HCT116 (cell line): ENCODE results near the gene PAPOLG. TPM values are rescaled to one million over a fixed set of nuclear protein-coding genes. Genes with fewer than 3 reads are reported as not detected.

ENCODE experiments used
- ATAC-seq: fragments of 200-7000 bp; cut with Tn5 transposase; 2 replicates; pipeline ENCODE4 v1.9.1; 2020; ENCODE audit warnings: mild to moderate bottlenecking, moderate library complexity
- BruUV-seq: library from RNA; stranded (reverse); fragments of 400-500 nt; replicated peaks from 2 replicates; lab custom pipeline; 2021; lab: Mats Ljungman, UMichigan
- CTCF ChIA-PET: fragments of 300-600 bp; sonication (Branson Sonifier 250); formaldehyde crosslinking; loops from one replicate; lab custom pipeline; 2021; ENCODE audit warnings: antibody characterized with exemption; lab: Charles Lee
- POLR2A ChIA-PET: fragments of 300-600, 350-600 bp; sonication (Branson Sonifier 250); formaldehyde crosslinking; loops from one replicate; lab custom pipeline; 2021; ENCODE audit warnings: antibody characterized with exemption; lab: Charles Lee
- RAD21 ChIA-PET, 2 experiments: fragments of 300-600 bp; sonication (Branson Sonifier 250); formaldehyde crosslinking; loops; one replicate each; lab custom pipeline; 2023; ENCODE audit warnings: low total read pairs in 2 of 2; ENCODE audit not compliant: uncharacterized antibody in 2 of 2, unreplicated experiment in 2 of 2, low non-redundant PET in 1 of 2; lab: Charles Lee
- DNase-seq: peaks from one replicate; pipeline ENCODE4 v3.0.0-alpha.2; 2010; ENCODE audit warnings: low read depth, low spot score
- H2AFZ ChIP-seq: fragments of 200-600 bp; shearing (Covaris generic), sonication (generic); 2 replicates; pipeline ENCODE4 v1.6.1; 2017; ENCODE audit warnings: low read depth, mixed run types, mixed read lengths, antibody characterized with exemption, low read length; ENCODE audit not compliant: poor library complexity, severe bottlenecking
- H3K27ac ChIP-seq: 2 replicates; pipeline ENCODE4 v1.5.1; 2012; ENCODE audit warnings: low read depth, low read length
- H3K27me3 ChIP-seq: fragments of 200-600 bp; sonication (generic); 2 replicates; pipeline ENCODE4 v1.6.1; 2016; ENCODE audit warnings: mixed run types, low read length, mixed read lengths; ENCODE audit not compliant: insufficient read depth
- H3K36me3 ChIP-seq, 2 experiments: fragments of 200-500 bp in 1 of 2; fragments of 200-600 bp in 1 of 2; sonication (Bioruptor generic) in 1 of 2; sonication (generic) in 1 of 2; 2 replicates each; pipeline versions ENCODE4 v1.5.1 to v1.6.1; 2014 to 2016; ENCODE audit warnings: low read length in 2 of 2, inconsistent platforms in 1 of 2, mixed read lengths in 1 of 2, mixed run types in 1 of 2; ENCODE audit not compliant: insufficient read depth in 2 of 2, control insufficient read depth in 1 of 2
- H3K4me1 ChIP-seq, 2 experiments: fragments of 200-600 bp in 1 of 2; sonication (generic) in 1 of 2; 2 replicates each; pipeline versions ENCODE4 v1.5.1 to v1.6.1; 2012 to 2017; ENCODE audit warnings: low read length in 2 of 2, inconsistent platforms in 1 of 2, mild to moderate bottlenecking in 1 of 2, mixed read lengths in 1 of 2, mixed run types in 1 of 2, moderate library complexity in 1 of 2; ENCODE audit not compliant: insufficient read depth in 2 of 2, control insufficient read depth in 1 of 2
- H3K4me2 ChIP-seq: fragments of 200-600 bp; sonication (generic); 2 replicates; pipeline ENCODE4 v1.6.1; 2017; ENCODE audit warnings: mixed run types, low read length, mixed read lengths
- H3K4me3 ChIP-seq, 2 experiments: fragments of 200-600 bp in 1 of 2; sonication (generic) in 1 of 2; replicated peaks in 1 of 2; 2 replicates each; pipeline ENCODE4 v1.5.1; 2011 to 2016; ENCODE audit warnings: low read length in 2 of 2, control low read depth in 1 of 2, low read depth in 1 of 2, mild to moderate bottlenecking in 1 of 2, mixed read lengths in 1 of 2, mixed run types in 1 of 2
- H3K79me2 ChIP-seq: fragments of 200-600 bp; sonication (generic); 2 replicates; pipeline ENCODE4 v1.6.1; 2017; ENCODE audit warnings: mild to moderate bottlenecking, mixed run types, low read length, moderate library complexity, mixed read lengths; ENCODE audit not compliant: insufficient read depth
- H3K9ac ChIP-seq: fragments of 200-600 bp; sonication (generic); 2 replicates; pipeline ENCODE4 v1.6.1; 2016; ENCODE audit warnings: low read length, mixed read lengths
- H3K9me2 ChIP-seq: fragments of 200-600 bp; sonication (generic), shearing (Covaris generic); 2 replicates; pipeline ENCODE4 v1.6.1; 2017; ENCODE audit warnings: mixed run types, mild to moderate bottlenecking, moderate library complexity; ENCODE audit not compliant: insufficient read depth
- H3K9me3 ChIP-seq, 2 experiments: fragments of 200-500 bp in 1 of 2; fragments of 200-600 bp in 1 of 2; sonication (Bioruptor generic) in 1 of 2; sonication (generic) in 1 of 2; 2 replicates each; pipeline ENCODE4 v1.6.1; 2014 to 2017; ENCODE audit warnings: low read length in 2 of 2, mixed read lengths in 2 of 2, inconsistent platforms in 1 of 2, low read depth in 1 of 2, mild to moderate bottlenecking in 1 of 2, mixed run types in 1 of 2, moderate library complexity in 1 of 2; ENCODE audit not compliant: control insufficient read depth in 1 of 2, insufficient read depth in 1 of 2
- H4K20me1 ChIP-seq: fragments of 200-600 bp; sonication (generic), shearing (Covaris generic); 2 replicates; pipeline ENCODE4 v1.6.1; 2017; ENCODE audit warnings: mixed run types, mild to moderate bottlenecking, moderate library complexity; ENCODE audit not compliant: insufficient read depth
- CEBPB ChIP-seq: IDR thresholded peaks from 2 replicates; pipeline ENCODE4 v1.6.1; 2012; ENCODE audit warnings: low read depth
- ELF1 ChIP-seq: IDR thresholded peaks from 2 replicates; pipeline ENCODE4 v1.6.1; 2012; ENCODE audit warnings: low read depth, borderline replicate concordance
- JUND ChIP-seq: IDR thresholded peaks from 2 replicates; pipeline ENCODE4 v1.6.1; 2012
- REST ChIP-seq: IDR thresholded peaks from 2 replicates; pipeline ENCODE4 v1.6.1; 2012; ENCODE audit warnings: low read depth
- SIN3A ChIP-seq: IDR thresholded peaks from 2 replicates; pipeline ENCODE4 v1.6.1; 2012; ENCODE audit warnings: low read depth
- TCF7L2 ChIP-seq: IDR thresholded peaks from 2 replicates; pipeline ENCODE4 v1.7.0; 2011; ENCODE audit warnings: borderline replicate concordance, inconsistent platforms; ENCODE audit not compliant: insufficient read depth, insufficient read length; ENCODE audit errors: extremely low read depth
- YY1 ChIP-seq: IDR thresholded peaks from 2 replicates; pipeline ENCODE4 v1.6.1; 2011; ENCODE audit warnings: low read length, low read depth, moderate library complexity, mild to moderate bottlenecking; ENCODE audit not compliant: insufficient replicate concordance; ENCODE audit errors: extremely low read depth
- ZFX ChIP-seq: fragments of 450-650 bp; IDR thresholded peaks from 2 replicates; pipeline ENCODE4 v1.6.1; 2017
- intact Hi-C: fragments of 100-400 bp; cut with micrococcal nuclease; formaldehyde crosslinking; loops from 2 replicates; pipeline ENCODE4 v1.10.0; 2022
- total RNA-seq: library from RNA; stranded (reverse); gene quantifications from one replicate; pipeline ENCODE4 v1.2.1, GENCODE V29; 2021; ENCODE audit not compliant: unreplicated experiment

PAPOLG gene
- total RNA-seq, 1 experiment from 2014 or later: 13.2 TPM

GRCh38 chr2:60742419-60742818 lies 13.6 kb upstream of the PAPOLG start (continued):
- TF ChIP-seq YY1 (no peak), CEBPB (no peak), JUND (no peak)

- no TSS peak for BruUV-seq
- Histone ChIP-seq H3K79me2 (no peaks in the 10 kb centered on the region), H3K9ac (no peak overlapping the region), H3K27ac (no peak overlapping the region), H3K9me3 (no peaks in the 10 kb centered on the region), H4K20me1 (no peaks in the 10 kb centered on the region), H3K9me2 (no peaks in the 10 kb centered on the region), H3K36me3 (no peaks in the 10 kb centered on the region), H3K4me1 (no peaks in the 10 kb centered on the region), H3K4me3 (no peak overlapping the region), H2AFZ (no peak overlapping the region), H3K27me3 (no peaks in the 10 kb centered on the region), H3K4me2 (no peak overlapping the region)
- ChIA-PET CTCF (no interaction called here), RAD21 (no interaction called here), POLR2A (no interaction called here)
- no peak for TF ChIP-seq REST
- TF ChIP-seq ZFX: no peak
- TF ChIP-seq YY1: no peak
- no peak for TF ChIP-seq ELF1
- TF ChIP-seq TCF7L2: no peak
- no peak for TF ChIP-seq SIN3A
- ATAC-seq: no peak
- intact Hi-C loops: no loop called here
- DNase-seq: no peak
Observed at GRCh38 chr2:60745330-60745729, 10.7 kb upstream of the PAPOLG start.
